Bronchial epithelial cell (primary cell): ENCODE data around the gene HBP1. TPM values are rescaled to one million over a fixed set of nuclear protein-coding genes. Genes with fewer than 3 reads are reported as not detected.

Experiments used
- DNase-seq: peaks from one replicate; pipeline ENCODE4 v3.0.0-alpha.2; 2010; ENCODE audit warnings: low read depth
- FAIRE-seq: peaks from 2 replicates; lab custom pipeline; 2011; peaks lifted over from hg19 to GRCh38; lab: Jason Lieb, UNC
- H3K27me3 ChIP-seq: 2 replicates; pipeline ENCODE4 v1.5.1; 2011; ENCODE audit warnings: low read length; ENCODE audit not compliant: control insufficient read depth, insufficient read depth
- H3K36me3 ChIP-seq: 2 replicates; pipeline ENCODE4 v1.5.1; 2011; ENCODE audit warnings: low read length; ENCODE audit not compliant: control insufficient read depth, insufficient read depth
- H3K4me3 ChIP-seq: 2 replicates; pipeline ENCODE4 v1.5.1; 2011; ENCODE audit warnings: mild to moderate bottlenecking, low read depth, low read length, control low read depth
- CTCF ChIP-seq: IDR thresholded peaks from 2 replicates; pipeline ENCODE4 v1.5.1; 2011; ENCODE audit warnings: mild to moderate bottlenecking, moderate library complexity, low read length, control low read depth, inconsistent platforms; ENCODE audit not compliant: insufficient read depth, severe bottlenecking
- total RNA-seq: library from RNA; depleted of rRNA; stranded (reverse); fragments of >200 nt; gene quantifications from 2 replicates; pipeline ENCODE4 v1.2.1, GENCODE V29; 2014

Gene HBP1
- total RNA-seq, 1 donor from 2014 or later, result 69.5 TPM

- Histone ChIP-seq H3K27me3 (no peaks in the 10 kb centered on the region), H3K36me3 (peaks cover 12% of the 10 kb centered on the region), H3K4me3 (no peak overlapping the region)
- no peak for TF ChIP-seq CTCF
- no peak for DNase-seq
- FAIRE-seq, result no peak
Measured at GRCh38 chr7:107207459-107207858, 38.7 kb downstream of the HBP1 start.

GRCh38 chr7:107208024-107208521 is 39.3 kb downstream of the HBP1 start:
- DNase-seq, result no peak
- Histone ChIP-seq H3K36me3 (peaks cover 12% of the 10 kb centered on the region), H3K4me3 (no peak overlapping the region), H3K27me3 (no peaks in the 10 kb centered on the region)
- FAIRE-seq, result no peak
- no peak for TF ChIP-seq CTCF

GRCh38 chr7:107208563-107208962 is 39.8 kb downstream of the HBP1 start:
- peaks cover 12% of the 10 kb centered on the region for H3K36me3 ChIP-seq

GRCh38 chr7:107209565-107209964 is 40.8 kb downstream of the HBP1 start:
- H3K36me3 ChIP-seq, result peaks cover 8% of the 10 kb centered on the region
- H3K27me3 ChIP-seq, result no peaks in the 10 kb centered on the region
- DNase-seq (no peak), FAIRE-seq (no peak)
- no peak for TF ChIP-seq CTCF
- H3K4me3 ChIP-seq, result no peak overlapping the region

More at GRCh38 chr7:107208563-107208962, 39.8 kb downstream of the HBP1 start:
- H3K27me3 ChIP-seq, result no peaks in the 10 kb centered on the region
- no peak overlapping the region for H3K4me3 ChIP-seq
- no peak for DNase-seq
- TF ChIP-seq CTCF, result no peak
- no peak for FAIRE-seq

GRCh38 chr7:107210400-107210799 is 41.6 kb downstream of the HBP1 start:
- Histone ChIP-seq H3K27me3 (no peaks in the 10 kb centered on the region), H3K36me3 (peaks cover 8% of the 10 kb centered on the region), H3K4me3 (no peak overlapping the region)
- no peak for DNase-seq
- TF ChIP-seq CTCF, result no peak
- no peak for FAIRE-seq

- Histone ChIP-seq H3K36me3 (peaks cover 5% of the 10 kb centered on the region), H3K27me3 (no peaks in the 10 kb centered on the region), H3K4me3 (no peak overlapping the region)
- no peak for DNase-seq
- no peak for TF ChIP-seq CTCF
- FAIRE-seq, result no peak
Measured at GRCh38 chr7:107212725-107213124, 43.9 kb downstream of the HBP1 start.
